Measurements from ENCODE around the gene KLK10.

DNA sequence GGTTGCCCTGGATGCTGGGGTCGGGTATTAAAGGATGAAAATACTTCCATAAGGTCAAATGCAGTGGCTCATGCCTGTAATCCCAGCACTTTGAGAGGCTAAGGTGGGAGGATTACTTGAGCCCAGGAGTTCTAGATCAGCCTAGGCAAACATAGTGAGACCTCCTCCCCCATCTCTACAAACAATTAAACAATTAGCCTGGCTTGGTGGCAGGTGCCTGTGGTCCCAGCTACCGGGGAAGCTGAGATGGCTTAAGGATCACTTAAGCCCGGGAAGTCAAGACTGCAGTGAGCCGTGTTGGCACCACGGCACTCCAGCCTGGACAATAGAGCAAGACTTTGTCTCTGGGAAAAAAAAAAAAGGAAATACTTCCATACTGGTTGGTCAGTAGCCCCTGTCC is 5.4 kb upstream of the KLK10 start:
- TF ChIP-seq, protein P1, sequence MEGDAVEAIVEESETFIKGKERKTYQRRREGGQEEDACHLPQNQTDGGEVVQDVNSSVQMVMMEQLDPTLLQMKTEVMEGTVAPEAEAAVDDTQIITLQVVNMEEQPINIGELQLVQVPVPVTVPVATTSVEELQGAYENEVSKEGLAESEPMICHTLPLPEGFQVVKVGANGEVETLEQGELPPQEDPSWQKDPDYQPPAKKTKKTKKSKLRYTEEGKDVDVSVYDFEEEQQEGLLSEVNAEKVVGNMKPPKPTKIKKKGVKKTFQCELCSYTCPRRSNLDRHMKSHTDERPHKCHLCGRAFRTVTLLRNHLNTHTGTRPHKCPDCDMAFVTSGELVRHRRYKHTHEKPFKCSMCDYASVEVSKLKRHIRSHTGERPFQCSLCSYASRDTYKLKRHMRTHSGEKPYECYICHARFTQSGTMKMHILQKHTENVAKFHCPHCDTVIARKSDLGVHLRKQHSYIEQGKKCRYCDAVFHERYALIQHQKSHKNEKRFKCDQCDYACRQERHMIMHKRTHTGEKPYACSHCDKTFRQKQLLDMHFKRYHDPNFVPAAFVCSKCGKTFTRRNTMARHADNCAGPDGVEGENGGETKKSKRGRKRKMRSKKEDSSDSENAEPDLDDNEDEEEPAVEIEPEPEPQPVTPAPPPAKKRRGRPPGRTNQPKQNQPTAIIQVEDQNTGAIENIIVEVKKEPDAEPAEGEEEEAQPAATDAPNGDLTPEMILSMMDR (conservative IDR thresholded peaks at IDR 0.05): no peak
- TF ChIP-seq EZH2 (IDR thresholded peaks at IDR 0.05; ENCODE audit: low read depth): no peak

All from PC-9 (cell line).